ENCODE measurements around the gene CYB561. TPM values are rescaled to one million over a fixed set of nuclear protein-coding genes. Genes with fewer than 3 reads are reported as not detected.

Gene CYB561
- polyA plus RNA-seq, 3 donors from 2014 or later: 13.7 to 22.4 (median 21.0) TPM

DNA sequence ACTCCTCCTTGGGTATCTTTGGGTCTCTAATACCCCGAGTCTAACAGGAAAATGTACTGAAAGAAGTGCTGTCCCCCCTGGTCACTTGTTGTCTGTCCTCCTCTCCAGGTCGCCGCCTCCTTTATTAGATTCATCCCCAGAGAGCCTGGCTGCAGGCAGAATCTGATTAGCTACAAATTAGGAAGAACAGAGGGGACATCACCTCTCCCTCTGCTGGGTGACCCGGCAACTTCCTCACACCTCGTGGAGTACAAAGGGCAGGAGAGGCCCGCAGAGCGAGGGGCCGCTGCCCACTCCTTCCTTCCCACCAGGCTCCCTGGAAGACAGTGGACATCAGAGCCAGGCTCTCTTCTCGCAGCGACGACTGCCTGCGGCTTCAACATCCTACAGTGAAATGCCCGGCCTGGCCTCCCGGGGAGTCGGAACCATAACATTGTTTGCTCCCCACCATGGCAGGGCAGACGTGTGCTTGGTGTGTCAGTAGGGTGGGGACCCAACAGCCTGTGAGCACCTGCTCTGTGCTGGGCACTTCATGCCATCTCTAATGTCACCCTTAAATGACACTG is 5.3 kb downstream of the CYB561 start:
- peaks cover 42 to 45% of the 10 kb centered on the region in 2 donors for H3K4me1 Mint-ChIP-seq

GRCh38 chr17:63440127-63440769 is 5.9 kb downstream of the CYB561 start:
- H3K27ac Mint-ChIP-seq: peak overlapping the region; percentile 89 to 95 (median 92)
- peaks cover 0 to 4% (median 3%) of the 10 kb centered on the region in 3 donors for H3K36me3 Mint-ChIP-seq
- peak overlapping the region; percentile 74 to 90 (median 77) for H3K4me3 Mint-ChIP-seq
- peak in 2 of 3 donors; percentile 20 to 33 for DNase-seq
- H3K4me1 Mint-ChIP-seq: peaks cover 45 to 46% of the 10 kb centered on the region in 2 donors
- peaks cover 6 to 7% (median 7%) of the 10 kb centered on the region in 3 donors for H3K27me3 Mint-ChIP-seq (ENCODE audit: low read depth in 3 of 3)
- no peaks in the 10 kb centered on the region for H3K9me3 Mint-ChIP-seq

More for the DNA sequence above, 5.3 kb downstream of the CYB561 start:
- DNase-seq: no peak
- Mint-ChIP-seq H3K27ac (peak overlapping the region; percentile 89 to 95 (median 92)), H3K4me3 (peak overlapping the region; percentile 27 to 90 (median 75)), H3K36me3 (peaks cover 0 to 4% (median 3%) of the 10 kb centered on the region in 3 donors), H3K9me3 (no peaks in the 10 kb centered on the region), H3K27me3 (ENCODE audit: low read depth in 3 of 3) (peaks cover 9 to 12% (median 10%) of the 10 kb centered on the region in 3 donors)

GRCh38 chr17:63439687-63440086 is 6.4 kb downstream of the CYB561 start:
- Mint-ChIP-seq H3K27me3 (ENCODE audit: low read depth in 3 of 3) (peaks cover 3 to 6% (median 4%) of the 10 kb centered on the region in 3 donors), H3K36me3 (peaks cover 0 to 8% (median 7%) of the 10 kb centered on the region in 3 donors), H3K9me3 (no peaks in the 10 kb centered on the region), H3K4me1 (peaks cover 44 to 46% of the 10 kb centered on the region in 2 donors), H3K4me3 (peak overlapping the region; percentile 74 to 90 (median 77)), H3K27ac (peak overlapping the region; percentile 89 to 95 (median 92))
- DNase-seq: peak; percentile 57 to 62 (median 59)

DNA sequence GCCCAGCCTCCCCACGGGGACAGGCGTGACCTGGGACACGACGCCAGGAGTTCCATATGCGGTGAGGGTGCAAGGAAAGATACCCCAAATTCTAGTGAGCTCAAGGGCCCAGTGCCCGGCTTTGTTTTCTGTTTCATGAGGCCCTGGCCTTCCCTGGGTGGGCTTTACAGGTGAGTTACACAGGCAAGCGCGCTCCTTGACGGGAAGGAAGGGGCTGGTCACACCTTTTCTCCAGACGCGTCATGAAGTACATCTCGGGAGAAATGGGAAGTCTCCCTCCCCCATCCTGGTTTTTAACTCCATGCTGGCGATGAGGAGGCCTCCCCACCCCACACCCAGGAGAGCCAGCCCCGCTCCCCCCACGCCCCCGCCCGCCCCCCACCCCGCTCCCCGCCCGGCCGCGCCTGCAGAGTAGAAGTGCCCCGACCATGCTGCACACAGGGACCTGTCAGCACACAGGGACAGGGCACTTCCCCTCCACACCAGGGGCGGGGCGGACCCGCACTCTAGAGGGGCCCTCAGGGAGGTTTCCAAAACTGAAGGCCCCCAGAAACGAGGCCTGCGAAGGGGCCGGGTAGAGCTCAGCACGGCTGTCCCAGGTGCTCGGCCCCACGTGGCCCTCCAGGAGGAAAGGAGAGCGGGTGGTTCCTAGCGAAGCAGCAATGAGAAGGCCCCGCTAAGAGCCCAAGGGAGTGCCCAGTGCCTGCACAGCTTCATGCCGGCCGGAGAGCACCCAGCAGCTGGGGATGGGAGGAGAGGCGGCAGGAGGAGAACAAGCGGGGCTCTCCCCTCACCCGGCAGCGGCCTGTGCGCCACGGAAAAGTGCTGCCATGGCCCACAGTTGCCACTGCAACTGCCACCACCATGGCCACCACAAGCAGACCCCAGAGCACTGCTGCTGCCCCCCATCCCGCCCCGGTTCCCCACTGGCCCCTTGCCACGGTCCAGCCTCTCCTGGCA is 7.7 kb downstream of the CYB561 start:
- H3K4me3 Mint-ChIP-seq: peak overlapping the region in 1 of 5 donors; percentile 50

GRCh38 chr17:63437287-63438091 is 8.6 kb downstream of the CYB561 start:
- peaks cover 53 to 54% of the 10 kb centered on the region in 2 donors for H3K4me1 Mint-ChIP-seq
- H3K27me3 Mint-ChIP-seq (ENCODE audit: low read depth in 3 of 3): peaks cover 3 to 6% (median 4%) of the 10 kb centered on the region in 3 donors
- peak overlapping the region in 3 of 6 donors; percentile 34 to 58 (median 53) for H3K27ac Mint-ChIP-seq
- H3K36me3 Mint-ChIP-seq: peaks cover 0 to 11% (median 9%) of the 10 kb centered on the region in 3 donors
- no peaks in the 10 kb centered on the region for H3K9me3 Mint-ChIP-seq
- no peak overlapping the region for H3K4me3 Mint-ChIP-seq
- no peak for DNase-seq

More for the DNA sequence above, 7.7 kb downstream of the CYB561 start:
- DNase-seq: no peak
- peaks cover 0 to 9% (median 9%) of the 10 kb centered on the region in 3 donors for H3K36me3 Mint-ChIP-seq
- peaks cover 50% of the 10 kb centered on the region in 2 donors for H3K4me1 Mint-ChIP-seq
- H3K9me3 Mint-ChIP-seq: no peaks in the 10 kb centered on the region
- peak overlapping the region in 4 of 6 donors; percentile 59 to 87 (median 86) for H3K27ac Mint-ChIP-seq
- H3K27me3 Mint-ChIP-seq (ENCODE audit: low read depth in 3 of 3): peaks cover 3 to 6% (median 4%) of the 10 kb centered on the region in 3 donors

DNA sequence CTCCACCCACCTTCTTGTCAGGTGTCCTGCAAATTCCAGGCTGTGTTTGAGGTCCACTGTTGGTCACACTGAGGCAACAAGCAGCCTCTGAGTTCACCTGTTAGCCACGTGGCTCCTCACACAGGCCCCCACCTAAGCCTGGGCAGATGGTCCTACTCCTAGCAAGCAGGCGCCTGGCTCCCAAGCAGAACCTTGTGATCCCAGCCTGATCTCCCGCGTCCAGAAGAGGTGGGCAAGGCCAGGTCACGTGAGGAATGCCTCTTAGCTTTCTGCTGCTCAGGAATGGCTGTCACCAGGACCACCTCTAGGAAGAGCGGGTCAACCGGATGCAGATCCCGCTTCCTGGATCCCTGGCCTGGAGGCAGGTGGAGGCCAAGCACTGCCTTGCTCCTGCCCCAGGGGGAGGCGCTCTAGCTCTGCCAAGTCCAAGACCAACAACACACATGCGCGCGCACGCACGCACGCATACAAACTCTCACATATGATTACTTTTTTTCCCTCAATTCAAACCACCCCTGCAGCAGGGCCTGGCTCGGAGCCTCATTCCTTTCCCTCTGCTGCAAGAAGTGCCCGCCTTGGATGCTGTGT is 9.5 kb downstream of the CYB561 start:
- Mint-ChIP-seq H3K4me3 (no peak overlapping the region), H3K4me1 (peaks cover 52 to 53% of the 10 kb centered on the region in 2 donors), H3K27me3 (ENCODE audit: low read depth in 3 of 3) (peaks cover 3 to 6% (median 4%) of the 10 kb centered on the region in 3 donors), H3K36me3 (peaks cover 0 to 12% (median 12%) of the 10 kb centered on the region in 3 donors), H3K9me3 (no peaks in the 10 kb centered on the region), H3K27ac (peak overlapping the region in 2 of 6 donors; percentile 53 to 58)
- DNase-seq: no peak

DNA sequence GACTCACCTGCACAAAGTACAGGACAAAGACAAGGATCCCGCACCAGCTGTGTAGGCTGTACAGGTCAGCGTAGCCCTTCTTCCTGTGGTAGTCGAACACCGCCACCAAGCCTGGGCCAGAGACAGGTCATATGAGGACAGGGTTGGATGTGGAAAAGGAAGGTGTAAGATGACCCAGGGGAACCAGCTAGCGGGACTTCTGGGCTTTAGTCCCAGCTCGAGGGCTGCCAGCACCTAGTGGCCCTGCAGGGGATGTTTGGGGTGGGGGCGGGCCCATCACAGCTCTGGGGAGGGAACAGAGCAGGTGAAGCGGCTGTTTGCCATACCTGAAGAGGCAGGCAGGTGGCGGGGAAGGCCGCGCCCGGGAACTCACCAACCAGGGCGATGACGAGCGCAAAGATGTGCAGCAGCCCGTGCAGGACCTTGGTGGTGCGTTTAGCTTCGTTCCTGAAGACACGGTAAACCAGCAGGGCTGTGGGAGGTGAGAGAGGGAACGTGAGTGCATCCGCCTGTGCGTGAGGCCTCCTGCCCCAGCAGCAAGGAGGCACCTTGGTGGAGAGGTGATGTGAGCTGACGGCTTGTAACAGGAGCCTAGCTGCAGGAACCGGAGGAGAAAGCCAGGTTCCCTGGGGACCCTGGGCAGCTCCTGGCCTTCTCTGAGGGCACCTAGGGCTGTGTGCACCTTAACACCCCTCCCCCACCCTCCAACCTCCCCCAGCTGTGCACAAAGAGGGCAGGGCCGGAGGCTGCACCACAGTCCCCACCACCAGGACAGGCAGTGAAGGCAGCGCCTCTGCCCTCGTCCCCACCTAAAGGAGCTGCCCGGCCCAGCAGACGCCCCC is 10.2 kb downstream of the CYB561 start:
- no peaks in the 10 kb centered on the region for H3K9me3 Mint-ChIP-seq
- peak overlapping the region in 1 of 6 donors; percentile 60 for H3K27ac Mint-ChIP-seq
- no peak for DNase-seq
- H3K27me3 Mint-ChIP-seq (ENCODE audit: low read depth in 3 of 3): peaks cover 3 to 6% (median 4%) of the 10 kb centered on the region in 3 donors
- H3K4me1 Mint-ChIP-seq: peaks cover 49 to 51% of the 10 kb centered on the region in 2 donors
- peaks cover 0 to 12% (median 12%) of the 10 kb centered on the region in 3 donors for H3K36me3 Mint-ChIP-seq
- peak overlapping the region in 1 of 5 donors; percentile 21 for H3K4me3 Mint-ChIP-seq

DNA sequence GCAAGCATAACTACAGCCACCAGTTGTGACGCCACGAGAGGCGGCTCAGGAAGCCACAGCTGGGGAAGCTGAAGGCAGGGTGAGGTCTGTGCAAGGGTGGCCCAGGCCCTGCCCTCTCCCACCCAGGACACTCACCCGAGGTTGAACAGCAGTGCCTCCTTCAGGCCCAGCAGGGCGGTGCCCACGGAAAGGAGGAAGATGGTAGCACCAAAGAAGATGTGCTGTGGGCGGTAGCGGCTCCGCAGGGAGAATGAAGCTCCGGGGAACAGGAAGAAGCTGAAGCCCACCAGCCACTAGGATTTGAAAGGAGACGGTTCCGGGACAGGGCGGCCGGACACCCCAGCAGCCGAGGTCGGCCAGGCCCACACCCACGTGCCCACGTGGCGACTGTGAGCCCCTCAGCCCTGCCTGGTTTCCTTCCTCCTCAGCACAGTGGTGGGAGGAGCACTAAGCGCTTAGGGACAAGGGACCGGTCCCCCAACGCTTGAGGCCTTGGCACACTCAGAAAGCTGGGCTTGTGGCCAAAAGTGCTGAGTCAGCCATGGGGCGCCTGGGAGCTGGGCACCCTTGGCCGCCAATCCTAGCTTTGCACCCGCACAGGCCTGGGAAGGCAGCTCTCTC is 11.0 kb downstream of the CYB561 start:
- Mint-ChIP-seq H3K4me3 (peak overlapping the region; percentile 70 to 78 (median 77)), H3K27ac (peak overlapping the region; percentile 84 to 95 (median 88)), H3K4me1 (peaks cover 41 to 42% of the 10 kb centered on the region in 2 donors), H3K27me3 (ENCODE audit: low read depth in 3 of 3) (peaks cover 2 to 6% (median 2%) of the 10 kb centered on the region in 3 donors), H3K36me3 (peaks cover 0 to 12% (median 12%) of the 10 kb centered on the region in 3 donors), H3K9me3 (no peaks in the 10 kb centered on the region)
- peak; percentile 73 to 77 (median 75) for DNase-seq

DNA sequence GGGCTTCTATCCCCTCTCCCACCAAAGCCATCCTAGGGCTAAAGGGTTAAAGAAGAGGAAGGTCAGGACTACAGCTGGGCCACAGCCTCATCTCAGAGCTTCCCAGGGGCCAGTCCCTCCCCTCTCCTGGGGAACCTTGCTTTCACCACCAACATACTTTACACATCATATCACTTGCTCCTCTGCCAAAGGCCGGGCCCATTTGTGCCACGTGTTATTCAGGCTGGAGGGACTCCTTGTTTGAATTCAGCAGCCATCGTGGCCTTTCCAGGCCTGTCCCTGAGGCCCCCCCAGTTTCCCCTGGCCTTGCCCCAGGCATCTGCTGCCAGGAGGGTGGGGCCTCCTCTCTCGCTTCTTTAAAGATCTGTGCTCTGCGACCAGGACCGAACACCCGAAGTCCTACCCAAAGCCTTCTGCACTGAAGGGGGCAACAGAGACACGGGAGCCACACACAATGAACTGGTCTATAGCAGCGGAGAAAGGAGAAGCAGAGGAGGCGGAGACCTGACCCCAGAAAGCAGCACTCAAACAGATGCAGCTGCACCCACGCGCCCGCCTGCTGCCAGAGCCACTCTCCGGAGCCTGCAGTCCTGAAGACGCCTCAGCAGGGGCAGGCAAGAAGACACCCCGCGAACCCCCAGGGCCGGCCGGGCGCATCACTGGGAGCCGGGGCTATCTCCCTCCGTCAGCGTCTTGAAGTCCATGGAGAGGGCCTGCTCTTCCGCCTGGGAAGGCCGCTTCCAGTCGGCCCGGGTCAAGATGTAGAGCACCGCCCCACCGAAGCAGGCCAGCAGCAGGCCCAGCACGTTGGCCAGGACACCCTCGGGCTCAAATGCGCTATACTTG is 12.1 kb downstream of the CYB561 start:
- peaks cover 0 to 3% (median 2%) of the 10 kb centered on the region in 3 donors for H3K27me3 Mint-ChIP-seq (ENCODE audit: low read depth in 3 of 3)
- no peaks in the 10 kb centered on the region for H3K9me3 Mint-ChIP-seq
- peak overlapping the region in 5 of 6 donors; percentile 22 to 95 (median 88) for H3K27ac Mint-ChIP-seq
- H3K4me3 Mint-ChIP-seq: no peak overlapping the region
- H3K36me3 Mint-ChIP-seq: peaks cover 0 to 9% (median 8%) of the 10 kb centered on the region in 3 donors
- peaks cover 30 to 34% of the 10 kb centered on the region in 2 donors for H3K4me1 Mint-ChIP-seq
- no peak for DNase-seq

DNA sequence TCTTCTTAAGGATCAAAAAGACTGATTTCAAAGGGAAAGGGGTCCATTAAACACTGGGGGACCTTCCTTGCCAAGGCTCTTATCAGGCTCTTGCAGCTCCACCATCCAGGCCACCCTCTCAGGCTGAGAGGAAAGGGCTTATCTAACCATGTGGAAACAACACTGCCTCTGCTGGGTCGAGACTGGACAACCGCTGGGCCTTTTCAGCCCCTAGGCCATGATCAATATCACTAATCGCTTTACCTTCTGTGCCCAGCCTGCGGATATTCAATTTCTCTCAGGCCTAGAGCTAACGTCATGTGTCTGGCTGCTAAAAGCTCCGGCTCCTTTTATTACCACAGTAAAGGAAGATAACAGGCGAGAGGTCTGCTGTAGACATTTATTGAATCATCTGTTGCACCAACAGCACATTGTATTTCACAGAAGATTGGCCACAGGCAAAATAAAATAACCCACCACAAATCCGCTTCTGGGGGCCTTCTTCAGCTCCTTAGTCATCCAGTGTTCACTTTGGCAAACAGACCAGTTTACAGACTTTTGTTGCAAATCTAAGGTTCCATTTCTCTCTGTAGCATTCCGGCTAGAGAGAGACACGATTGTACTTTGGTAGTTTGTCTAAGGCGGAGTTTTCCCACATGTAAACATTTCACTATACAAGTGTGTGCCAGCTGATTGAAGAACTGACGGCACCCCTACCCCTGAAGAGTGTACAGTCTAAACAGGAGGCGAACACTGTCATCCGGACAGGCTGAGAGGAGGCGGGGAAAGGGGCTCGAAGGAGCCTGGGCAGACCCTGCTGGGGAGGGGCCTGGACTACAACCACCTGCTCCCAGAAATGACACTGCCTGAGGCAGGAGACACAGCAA is 13.9 kb downstream of the CYB561 start:
- H3K27ac Mint-ChIP-seq: peak overlapping the region in 4 of 6 donors; percentile 18 to 89 (median 58)
- no peaks in the 10 kb centered on the region for H3K9me3 Mint-ChIP-seq
- H3K36me3 Mint-ChIP-seq: peaks cover 0 to 9% (median 8%) of the 10 kb centered on the region in 3 donors
- no peak for DNase-seq
- peaks cover 0 to 3% (median 2%) of the 10 kb centered on the region in 3 donors for H3K27me3 Mint-ChIP-seq (ENCODE audit: low read depth in 3 of 3)
- H3K4me3 Mint-ChIP-seq: no peak overlapping the region
- peaks cover 27 to 39% of the 10 kb centered on the region in 2 donors for H3K4me1 Mint-ChIP-seq
